A549 (cell line): ENCODE results near the gene ATP10A. TPM values are rescaled to one million over a fixed set of nuclear protein-coding genes. Genes with fewer than 3 reads are reported as not detected.

Experiments used
- ATAC-seq, 2 experiments: fragments of 200-7000 bp in 1 of 2; fragments of >200 bp in 1 of 2; cut with Nextera tagmentation in 1 of 2; cut with Tn5 transposase in 1 of 2; 3 replicates each; pipeline versions ENCODE4 v1.8.0 to v1.9.1; 2018 to 2020; ENCODE audit warnings: mild to moderate bottlenecking in 1 of 2, moderate library complexity in 1 of 2
- CTCF ChIA-PET: fragments of 300-600 bp; sonication (Branson Sonifier 250); formaldehyde crosslinking; extraction: SDS; loops from one replicate; lab custom pipeline; 2021; ENCODE audit warnings: antibody characterized with exemption, inconsistent platforms; lab: Yijun Ruan, JAX
- POLR2A ChIA-PET: fragments of 350-600 bp; formaldehyde crosslinking; extraction: SDS; loops from one replicate; lab custom pipeline; 2021; ENCODE audit warnings: antibody characterized with exemption, inconsistent platforms; lab: Yijun Ruan, JAX
- DNase-seq, 2 experiments: peaks; one replicate each; pipeline versions ENCODE4 v3.0.0 to v3.0.0-alpha.2; 2011 to 2016; ENCODE audit warnings: low read depth in 1 of 2, low spot score in 1 of 2
- FAIRE-seq: peaks from 2 replicates; lab custom pipeline; 2011; peaks lifted over from hg19 to GRCh38; lab: Jason Lieb, UNC
- H3K27ac ChIP-seq, 2 experiments: fragments of >200 bp; sonication (Bioruptor Twin); formaldehyde crosslinking; 3 replicates each; pipeline ENCODE4 v1.5.1; 2016 to 2017
- H3K4me1 ChIP-seq: fragments of >200 bp; sonication (Bioruptor Twin); formaldehyde crosslinking; 3 replicates; pipeline ENCODE4 v1.6.1; 2016
- H3K4me2 ChIP-seq: fragments of >200 bp; sonication (Bioruptor Twin); formaldehyde crosslinking; 3 replicates; pipeline ENCODE4 v1.6.1; 2016
- H3K4me3 ChIP-seq: fragments of >200 bp; sonication (Bioruptor Twin); formaldehyde crosslinking; 3 replicates; pipeline ENCODE4 v1.5.1; 2016
- H3K9me3 ChIP-seq: fragments of >200 bp; sonication (Bioruptor Twin); formaldehyde crosslinking; 3 replicates; pipeline ENCODE4 v1.6.1; 2016
- ATOH8 ChIP-seq: fragments of 250-450 bp; sonication (Bioruptor Pico); IDR thresholded peaks from 2 replicates; pipeline ENCODE4 v1.5.0; 2020; ENCODE audit warnings: low read depth, mild to moderate bottlenecking, moderate library complexity
- CBX8 ChIP-seq: fragments of 200-600 bp; sonication (generic); IDR thresholded peaks from 2 replicates; pipeline ENCODE4 v1.6.1; 2016
- CEBPB ChIP-seq, 2 experiments: fragments of >200 bp in 1 of 2; sonication (Bioruptor Twin) in 1 of 2; formaldehyde crosslinking in 1 of 2; IDR thresholded peaks; 2 replicates each; pipeline ENCODE4 v1.6.1; 2012 to 2016
- CHD2 ChIP-seq: fragments of 150-350 bp; IDR thresholded peaks from 2 replicates; pipeline ENCODE4 v1.6.1; 2014; ENCODE audit warnings: low read length; ENCODE audit not compliant: partially characterized antibody
- CTCF ChIP-seq: fragments of >200 bp; sonication (Bioruptor Twin); formaldehyde crosslinking; IDR thresholded peaks from 3 replicates; pipeline ENCODE4 v1.5.1; 2016
- ESRRA ChIP-seq: fragments of 150-350 bp; IDR thresholded peaks from 2 replicates; pipeline ENCODE4 v1.6.1; 2014; ENCODE audit warnings: mild to moderate bottlenecking, low read length, borderline replicate concordance
- FOSB ChIP-seq: fragments of 250-450 bp; sonication (Bioruptor Pico); IDR thresholded peaks from 2 replicates; pipeline ENCODE4 v1.5.0; 2020; ENCODE audit warnings: mild to moderate bottlenecking, moderate library complexity
- HES2 ChIP-seq: fragments of >200 bp; sonication (Bioruptor Twin); formaldehyde crosslinking; IDR thresholded peaks from 2 replicates; pipeline ENCODE4 v1.6.1; 2016
- JUN ChIP-seq, 2 experiments: fragments of >200 bp; sonication (Bioruptor Twin); formaldehyde crosslinking; IDR thresholded peaks; 2 replicates in 1 of 2; 3 replicates in 1 of 2; pipeline ENCODE4 v1.6.1; 2016 to 2017
- PBX3 ChIP-seq: IDR thresholded peaks from 2 replicates; pipeline ENCODE4 v1.6.1; 2012
- RAD21 ChIP-seq, 2 experiments: fragments of >200 bp in 1 of 2; sonication (Bioruptor Twin) in 1 of 2; formaldehyde crosslinking in 1 of 2; IDR thresholded peaks in 1 of 2; conservative IDR thresholded peaks in 1 of 2; 2 replicates in 1 of 2; 3 replicates in 1 of 2; pipeline ENCODE4 v1.6.1; 2012 to 2018; ENCODE audit warnings: inconsistent platforms in 1 of 2
- RARB ChIP-seq: fragments of 250-450 bp; sonication (Bioruptor Pico); IDR thresholded peaks from 2 replicates; pipeline ENCODE4 v1.8.0; 2021; ENCODE audit warnings: mild to moderate bottlenecking, moderate library complexity
- RCOR1 ChIP-seq: fragments of 150-350 bp; IDR thresholded peaks from 2 replicates; pipeline ENCODE4 v1.6.1; 2014; ENCODE audit warnings: antibody characterized with exemption, low read length, low read depth
- REST ChIP-seq: fragments of 200-600 bp; sonication (generic); IDR thresholded peaks from 2 replicates; pipeline ENCODE4 v1.6.1; 2016; ENCODE audit warnings: antibody characterized with exemption, mild to moderate bottlenecking, moderate library complexity
- RFX5 ChIP-seq: fragments of 450-650 bp; IDR thresholded peaks from 2 replicates; pipeline ENCODE4 v1.7.1; 2014; ENCODE audit warnings: antibody characterized with exemption, mild to moderate bottlenecking, moderate library complexity
- SMC3 ChIP-seq: fragments of >200 bp; sonication (Bioruptor Twin); formaldehyde crosslinking; IDR thresholded peaks from 3 replicates; pipeline ENCODE4 v1.6.1; 2018; ENCODE audit warnings: inconsistent platforms
- TP53 ChIP-seq: fragments of 250-450 bp; sonication (Bioruptor Pico); IDR thresholded peaks from 2 replicates; pipeline ENCODE4 v1.5.0; 2021; ENCODE audit warnings: mild to moderate bottlenecking, moderate library complexity
- ZFP36 ChIP-seq: fragments of 450-650 bp; IDR thresholded peaks from 2 replicates; pipeline ENCODE4 v1.6.1; 2014; ENCODE audit warnings: borderline replicate concordance; ENCODE audit not compliant: partially characterized antibody
- WGBS: methylation state at CpG from one replicate; pipeline ENCODE4 v1.1.6; 2017; ENCODE audit errors: missing lambda C conversion rate; 5-methylcytosine and 5-hydroxymethylcytosine counted together
- polyA plus RNA-seq, 4 experiments: library from polyadenylated mRNA; depleted of rRNA in 3 of 4; stranded (reverse); fragments of >200 nt; fragmentation: RNase III in 1 of 4; extraction: RNeasy Plus Mini Kit Qiagen cat#74134 plus additional on column Dnase treatment in 1 of 4; gene quantifications; 2 replicates in 3 of 4; 3 replicates in 1 of 4; pipeline ENCODE4 v1.2.3, GENCODE V29; 2011 to 2017

Gene ATP10A
- polyA plus RNA-seq, 2 of the 4 experiments (the other 2 are of a cell fraction), result 5.9 to 7.6 TPM

GRCh38 chr15:25740383-25741255, 122.5 kb downstream of the ATP10A start:
- no peak for FAIRE-seq
- Histone ChIP-seq H3K4me2 (no peak overlapping the region), H3K9me3 (no peaks in the 10 kb centered on the region)
- POLR2A ChIA-PET, result no interaction called here
- DNase-seq, result no peak
- no peak for TF ChIP-seq ZFP36
- TF ChIP-seq RARB, result no peak
- no peak for TF ChIP-seq CHD2
- no peak for TF ChIP-seq RFX5
- TF ChIP-seq FOSB (CRISPR knock-in tag), result no peak
- no peak for TF ChIP-seq PBX3
- no peak for TF ChIP-seq TP53 (CRISPR knock-in tag)
- no peak for TF ChIP-seq JUN (IDR thresholded peaks at IDR 0.05)
- TF ChIP-seq, all 56 proteins: peak for 0
- ATAC-seq, result no peak
- Histone ChIP-seq H3K4me1 (no peaks in the 10 kb centered on the region), H3K4me3 (no peak overlapping the region), H3K27ac (0 out of 6 replicates have a peak overlapping the region, but pooled peaks of 1 of the 2 experiments have one; percentile 1)
- CTCF ChIA-PET, result interaction anchor here (1.1 to 4.1 kb wide), 2 partner anchors 192 to 193 kb away, joined by 8 to 22 read pairs; no protein-coding TSS in a partner anchor
- WGBS, result 87% methylated on average over 16 of the region's 18 CpGs

- H3K4me3 ChIP-seq, result no peak overlapping the region
- no peaks in the 10 kb centered on the region for H3K9me3 ChIP-seq
- H3K4me1 ChIP-seq, result no peaks in the 10 kb centered on the region
- no peak overlapping the region for H3K4me2 ChIP-seq
- H3K27ac ChIP-seq, result no peak overlapping the region
- peak; percentile 55 to 60; a peak in 4 of 5 replicates for TF ChIP-seq RAD21 (conservative IDR thresholded peaks at IDR 0.05 in 1 of 2, IDR thresholded peaks at IDR 0.05 in 1 of 2)
- TF ChIP-seq SMC3, result peak; percentile 42; the same call in 2 of the 3 replicates
- TF ChIP-seq HES2, result no peak
- peak; percentile 34; the same call in 2 of the 3 replicates for TF ChIP-seq CTCF
- no peak for TF ChIP-seq ESRRA
- TF ChIP-seq TP53 (CRISPR knock-in tag), result no peak
- DNase-seq (peak; percentile 8 to 40), FAIRE-seq (no peak), ATAC-seq (peak; percentile 76 to 83)
- POLR2A ChIA-PET, result no interaction called here
- CTCF ChIA-PET, result interaction anchor here (4.1 kb wide), 1 partner anchor 193 kb away, joined by 22 read pairs; no protein-coding TSS in a partner anchor
- WGBS, result 79% methylated on average over 7 of the region's 7 CpGs
Observed at GRCh38 chr15:25739687-25740121, 123.4 kb downstream of the ATP10A start.

GRCh38 chr15:25738171-25738965, 124.8 kb downstream of the ATP10A start:
- 98% methylated on average over 7 of the region's 7 CpGs for WGBS
- H3K4me3 ChIP-seq, result no peak overlapping the region
- ATAC-seq, result no peak
- no peak overlapping the region for H3K27ac ChIP-seq
- no peak for FAIRE-seq
- no peaks in the 10 kb centered on the region for H3K9me3 ChIP-seq
- TF ChIP-seq ATOH8 (CRISPR knock-in tag), result no peak
- no peak for TF ChIP-seq RCOR1
- no peak for TF ChIP-seq CBX8
- TF ChIP-seq CEBPB (IDR thresholded peaks at IDR 0.05), result peak; percentile 72 to 87; a peak in 3 of 4 replicates
- no peak for TF ChIP-seq REST
- ChIA-PET POLR2A (no interaction called here), CTCF (interaction anchor here (0.5 to 4.1 kb wide), 2 partner anchors 139 to 195 kb away, joined by 3 to 22 read pairs; no protein-coding TSS in a partner anchor)
- no peak for DNase-seq
- no peaks in the 10 kb centered on the region for H3K4me1 ChIP-seq
- no peak overlapping the region for H3K4me2 ChIP-seq
